HG03378 (cell line): ENCODE data around the gene SOWAHA.

Experiments
- ATAC-seq: cut with Tn5 transposase; IDR thresholded peaks from one replicate; pipeline ENCODE4 v1.9.1; 2021; ENCODE audit warnings: mild to moderate bottlenecking, moderate library complexity; ENCODE audit not compliant: unreplicated experiment

SOWAHA gene

DNA sequence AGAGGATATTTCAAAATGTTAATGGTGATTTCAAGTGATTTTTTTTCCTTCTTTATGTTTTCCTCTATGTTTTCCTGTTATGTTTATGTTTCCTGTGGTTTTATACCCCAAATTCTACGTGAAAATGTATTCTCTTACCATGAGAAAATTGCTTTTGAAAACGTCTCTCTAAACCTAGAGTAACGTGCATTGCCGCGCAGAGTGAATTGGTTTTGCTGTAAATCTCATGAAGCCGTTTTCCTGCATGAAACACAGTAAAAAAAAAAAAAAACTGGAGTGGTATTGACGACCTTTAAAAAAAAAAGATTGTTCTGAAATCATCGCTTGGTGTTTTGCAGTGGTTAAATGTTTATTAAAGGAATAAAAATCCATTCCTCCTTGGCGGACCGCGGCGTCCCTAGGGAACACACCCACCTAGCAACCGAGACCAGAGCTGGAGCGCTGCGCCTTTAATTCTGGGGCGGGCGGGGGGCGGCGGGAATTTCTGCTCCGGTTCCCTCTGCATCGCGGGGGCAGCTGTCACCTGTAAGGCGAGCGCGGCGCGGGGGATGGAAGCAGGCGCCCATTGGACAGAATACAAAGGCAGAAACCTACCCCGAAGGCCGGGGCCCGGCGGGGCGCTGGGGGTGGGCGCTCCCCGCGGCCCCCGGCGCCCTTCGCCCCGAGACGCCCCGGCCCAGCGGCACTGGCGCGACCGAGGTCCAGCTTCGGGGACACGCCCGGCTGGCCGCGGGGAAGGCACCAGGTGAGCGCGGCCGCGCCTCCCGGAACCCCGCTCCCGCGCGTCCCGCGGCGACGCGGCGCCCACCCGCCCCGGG, at the start of gene SOWAHA:
Gene SOWAHA (plus strand): TSS at position 522 of the 818 bp plus-strand sequence. CDS start 320 bp downstream, outside the sequence.
- ATAC-seq = no peak

DNA sequence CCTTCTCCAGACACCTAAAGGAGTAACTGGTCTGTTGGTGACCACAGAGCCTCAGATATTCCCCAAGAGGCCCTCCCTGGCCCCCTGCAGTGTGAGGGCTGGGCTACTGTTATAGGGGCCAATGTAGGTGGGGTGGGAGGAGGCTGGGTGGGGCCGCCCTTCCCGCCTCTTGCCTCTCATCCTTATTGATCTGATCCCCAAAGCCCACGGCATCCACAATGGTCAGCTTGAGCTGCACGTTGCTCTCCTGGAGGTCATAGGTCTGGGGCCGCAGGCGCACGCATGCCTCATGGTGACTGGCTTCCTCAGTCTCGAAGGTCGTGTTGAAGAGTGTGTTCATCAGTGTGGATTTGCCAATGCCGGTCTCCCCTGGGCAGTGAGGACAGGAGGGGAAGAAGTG, 49.1 kb upstream of the SOWAHA start:
- no peak for ATAC-seq

DNA sequence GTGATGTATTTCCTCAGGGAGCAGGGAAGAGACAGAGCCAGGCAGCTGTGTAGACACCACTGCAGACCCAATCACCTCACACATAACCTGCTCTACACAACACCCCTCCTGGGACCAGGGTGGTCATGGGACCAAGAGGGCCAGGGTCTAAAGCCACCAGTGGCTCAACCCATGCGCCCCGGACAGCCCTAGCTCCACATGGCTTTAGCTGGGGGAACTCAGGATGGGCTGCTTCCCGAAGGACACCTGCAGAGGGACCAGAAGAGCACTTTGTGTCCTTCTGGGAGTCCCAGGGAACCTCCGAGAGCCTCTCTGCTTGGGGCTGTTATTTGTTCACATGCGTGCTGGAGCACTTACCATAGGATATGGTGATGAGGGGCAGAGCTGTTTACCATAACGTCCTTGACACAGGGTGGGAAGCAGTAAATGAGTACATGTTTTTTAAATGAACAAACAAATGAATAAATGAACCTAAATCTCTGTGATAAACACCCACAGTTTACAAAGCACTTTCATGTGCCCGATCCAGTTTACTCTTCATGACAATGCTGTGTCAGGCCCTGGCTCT, 48.3 kb upstream of the SOWAHA start:
- ATAC-seq = no peak

DNA sequence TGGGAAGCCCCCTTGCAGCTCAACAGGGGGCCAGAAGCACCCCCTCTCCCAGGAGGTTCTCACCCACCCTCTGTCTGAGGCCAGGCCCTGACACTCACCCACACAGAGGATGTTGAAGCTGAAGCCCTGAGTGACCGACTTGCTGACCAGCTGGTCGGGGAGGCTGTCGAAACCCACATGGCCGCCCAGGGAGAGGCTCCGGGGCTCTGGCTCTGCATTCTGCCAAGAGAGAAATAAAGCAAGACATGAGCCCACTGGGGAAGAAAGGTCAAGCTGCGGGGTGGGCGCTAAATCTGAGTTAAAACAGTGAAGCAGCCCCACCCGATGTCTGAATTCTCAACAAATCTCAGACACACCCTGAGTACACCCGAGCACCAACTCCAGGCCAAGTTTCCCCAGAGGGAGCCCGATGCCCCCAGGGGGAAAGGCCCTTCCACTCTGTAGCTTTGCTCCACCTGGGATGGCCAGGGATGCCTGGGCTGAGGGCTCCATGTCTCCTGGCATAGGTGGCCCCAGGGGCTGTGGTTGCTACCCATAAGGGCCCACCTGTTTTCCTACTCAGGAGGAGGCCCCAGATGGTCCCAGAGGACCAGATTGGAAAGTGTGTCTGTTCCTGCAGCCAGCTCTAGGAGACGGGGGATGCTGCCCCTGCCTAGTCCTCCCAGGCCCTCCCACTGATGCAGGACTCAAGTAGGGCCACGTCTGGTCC, 47.6 kb upstream of the SOWAHA start:
- no peak for ATAC-seq

DNA sequence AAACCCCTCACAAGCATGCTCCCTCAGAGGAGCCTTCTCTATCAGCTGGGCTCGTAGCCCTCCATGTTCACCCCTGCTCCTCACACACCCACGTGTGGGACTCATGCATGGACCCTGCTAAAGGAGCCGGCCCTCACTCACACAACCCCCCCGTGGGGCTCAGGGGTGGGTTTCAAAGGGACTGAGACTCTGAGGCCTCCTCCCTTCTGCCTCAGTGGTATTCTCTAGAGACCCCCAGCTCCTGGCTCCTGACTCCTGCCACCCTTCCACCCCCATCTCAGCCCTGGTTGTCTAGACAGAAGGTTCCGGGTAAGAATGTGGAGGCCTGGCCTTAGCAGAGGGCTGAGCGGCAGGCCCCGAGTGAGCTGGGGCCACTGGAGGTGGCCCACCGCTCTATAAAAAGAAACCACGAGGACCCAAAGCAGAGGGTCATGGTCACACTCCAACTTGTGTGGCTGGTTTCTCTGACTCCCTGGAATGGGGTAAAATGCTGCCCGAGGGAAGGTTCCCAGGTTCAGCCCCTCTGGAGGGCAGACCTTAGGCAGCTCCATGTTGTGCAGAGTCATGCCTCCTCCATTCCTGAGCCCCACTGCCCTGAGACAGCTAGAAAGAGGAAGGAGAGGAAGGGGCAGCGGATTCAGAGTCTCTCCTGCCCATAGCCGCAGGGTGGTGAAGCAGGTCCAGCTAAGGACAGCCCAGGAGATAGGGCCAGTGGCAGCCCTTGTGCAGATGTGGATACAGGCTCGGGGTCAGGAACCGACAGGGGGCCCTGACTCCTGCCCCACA, 46.9 kb upstream of the SOWAHA start:
- ATAC-seq = no peak

DNA sequence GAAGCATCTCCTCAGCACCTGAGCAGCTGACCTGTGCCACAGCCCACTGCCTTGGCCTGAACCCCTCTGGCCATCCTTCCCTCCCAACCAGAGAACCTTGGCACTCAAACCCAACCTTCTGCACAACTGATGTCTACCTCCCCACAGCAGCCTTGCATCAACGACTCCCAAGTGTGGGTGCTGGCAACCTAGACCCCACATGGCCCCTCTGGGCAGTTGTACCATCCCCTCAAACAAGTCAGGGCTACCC, 46.4 kb upstream of the SOWAHA start:
- no peak for ATAC-seq

DNA sequence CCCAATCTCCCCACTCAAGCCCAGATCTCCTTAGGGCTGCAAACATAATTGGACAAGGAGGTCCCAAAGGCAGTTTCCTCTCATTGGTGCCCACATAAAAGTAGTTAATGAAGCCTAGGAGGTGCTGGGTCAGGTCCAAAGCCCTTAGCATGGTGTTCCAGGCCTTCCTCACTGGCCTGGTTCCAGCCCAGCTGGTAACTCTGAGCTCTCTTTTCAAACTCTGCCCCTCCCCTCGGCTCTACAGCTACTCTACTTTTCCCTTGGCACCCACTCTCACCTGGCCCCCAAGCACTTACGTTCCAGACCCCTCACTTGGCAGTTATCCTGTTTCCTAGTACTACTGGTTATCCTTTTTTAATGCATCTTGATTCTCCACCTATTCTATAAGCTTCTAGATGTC, 46.0 kb upstream of the SOWAHA start:
- no peak for ATAC-seq

DNA sequence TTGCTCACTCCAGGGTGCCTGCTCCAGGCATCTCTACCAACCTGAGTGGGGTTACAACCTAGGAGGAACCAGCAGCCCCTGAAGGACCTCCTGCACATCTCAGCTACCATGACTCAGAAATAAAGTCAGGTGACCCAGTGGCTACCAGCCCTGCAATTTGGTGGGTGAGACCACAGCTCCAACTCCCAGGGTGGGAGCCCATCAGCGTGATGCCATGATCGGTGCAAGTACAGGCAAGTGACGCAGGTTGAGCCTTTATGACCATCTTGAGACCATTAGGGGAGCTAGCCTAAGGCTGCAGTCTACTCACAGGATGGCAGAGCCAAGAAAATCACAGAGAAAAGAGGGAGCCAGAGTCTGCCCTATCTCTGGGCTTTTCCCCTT, 44.6 kb upstream of the SOWAHA start:
- no peak for ATAC-seq

DNA sequence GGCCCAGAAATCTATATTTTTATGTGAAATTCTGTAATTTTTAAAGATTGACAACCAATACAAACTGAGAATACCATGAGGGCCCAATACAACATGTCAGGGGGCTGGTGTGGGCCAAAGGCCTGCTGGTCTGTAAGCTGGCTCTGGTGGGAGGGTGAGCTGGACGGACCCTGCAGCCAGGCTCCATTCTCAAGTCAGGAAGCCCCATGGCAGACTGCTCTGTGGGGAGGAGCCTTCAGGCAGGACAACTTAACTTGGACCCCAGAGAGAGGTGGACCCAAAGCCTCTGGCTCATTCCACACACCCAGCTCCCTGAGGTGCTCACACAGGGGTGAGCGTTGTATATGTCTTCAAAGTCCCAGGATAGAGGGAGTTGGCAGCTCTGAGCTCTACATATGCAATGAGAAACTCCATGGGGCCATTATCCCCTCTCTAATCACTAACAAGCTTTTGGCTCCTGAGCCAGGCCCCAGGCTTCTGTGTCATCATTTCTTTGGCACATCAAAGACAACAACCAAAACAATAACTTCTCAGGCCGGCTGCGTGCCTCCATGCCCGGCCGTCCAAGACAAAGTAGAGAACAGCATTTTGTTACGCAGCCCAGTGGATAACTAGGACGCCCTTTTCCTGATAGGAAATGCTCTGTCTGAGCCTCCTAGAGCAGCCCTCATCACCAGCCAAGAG, 42.5 kb upstream of the SOWAHA start:
- no peak for ATAC-seq

DNA sequence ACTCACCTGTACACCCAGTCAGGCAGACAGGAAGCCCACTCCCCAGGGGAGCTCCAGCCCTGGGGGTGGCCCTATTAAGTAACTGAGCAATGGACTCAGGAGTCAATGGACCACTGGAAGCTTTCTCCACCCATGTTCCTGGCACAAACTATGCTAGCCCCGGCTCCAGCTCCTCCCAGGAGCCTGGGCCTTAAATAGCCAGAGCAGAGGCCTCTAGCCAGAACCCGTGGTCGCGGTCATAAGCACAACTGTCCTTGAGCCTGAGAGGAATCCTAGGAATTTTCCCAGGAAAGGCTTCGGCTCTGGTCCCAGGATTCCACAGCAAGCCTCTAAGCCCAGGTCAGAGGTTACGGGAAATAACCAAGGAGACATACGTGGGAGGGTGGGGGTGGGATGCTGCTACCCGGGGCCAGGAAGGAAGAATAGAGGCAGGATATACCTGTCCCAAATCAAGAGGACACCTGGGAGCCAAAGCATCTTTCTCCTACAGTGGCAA, 41.6 kb upstream of the SOWAHA start:
- ATAC-seq = no peak

DNA sequence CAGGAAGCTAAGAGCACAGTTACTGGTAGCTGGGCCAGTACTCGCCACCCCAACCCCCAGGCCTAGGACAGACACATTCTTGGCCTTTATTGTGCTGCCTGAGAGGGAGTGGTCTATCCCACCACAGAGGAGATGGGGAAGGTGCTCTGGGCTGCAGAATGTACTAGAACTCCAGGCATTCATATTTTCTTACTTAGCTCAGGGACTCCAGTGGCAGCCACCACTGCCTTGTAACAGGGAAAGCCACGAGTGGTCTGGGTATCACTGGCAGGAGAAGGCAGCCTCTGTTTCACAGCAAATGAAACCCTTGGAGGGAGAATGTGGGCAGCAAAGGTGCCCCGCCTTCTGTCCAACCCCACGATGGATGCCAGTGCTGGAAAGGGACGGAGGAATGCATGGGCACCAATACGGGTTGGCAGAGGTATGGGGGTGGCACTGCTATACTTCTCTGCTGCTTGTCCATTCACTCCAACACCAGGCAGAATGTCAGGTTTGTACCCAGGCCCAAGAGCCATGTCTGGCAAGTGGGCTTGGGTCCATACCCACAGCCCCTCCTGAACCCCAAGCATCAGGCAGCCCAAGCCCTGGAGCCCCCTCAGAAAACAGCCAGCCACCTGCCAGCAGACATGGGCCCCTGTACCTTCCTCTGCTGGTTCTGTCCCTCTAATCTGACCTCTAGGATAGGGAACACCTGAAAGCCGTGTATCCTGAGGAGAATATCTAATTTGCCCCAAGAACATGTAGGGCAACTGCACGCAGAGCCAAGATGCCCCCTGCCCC, 40.6 kb upstream of the SOWAHA start:
- ATAC-seq = no peak

DNA sequence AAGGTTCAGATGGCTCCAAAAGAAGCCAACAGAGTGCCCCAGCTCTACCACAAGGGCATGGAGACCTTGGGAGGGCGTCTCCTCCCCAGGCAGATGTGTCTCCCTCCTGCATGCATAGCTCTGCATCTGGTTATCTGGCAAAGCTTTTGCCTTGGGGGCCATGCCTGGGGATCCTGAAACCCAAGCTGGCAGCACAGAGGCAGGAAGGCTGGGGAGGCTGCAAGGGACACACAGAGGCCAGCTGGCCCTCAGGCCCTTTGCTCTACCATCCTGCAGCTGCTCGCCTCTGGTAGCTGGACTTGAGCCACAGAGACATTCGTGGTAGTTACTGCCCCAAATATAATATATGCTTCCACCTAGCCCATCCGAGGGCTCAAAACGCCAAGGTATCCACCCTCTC, 40.0 kb upstream of the SOWAHA start:
- no peak for ATAC-seq

DNA sequence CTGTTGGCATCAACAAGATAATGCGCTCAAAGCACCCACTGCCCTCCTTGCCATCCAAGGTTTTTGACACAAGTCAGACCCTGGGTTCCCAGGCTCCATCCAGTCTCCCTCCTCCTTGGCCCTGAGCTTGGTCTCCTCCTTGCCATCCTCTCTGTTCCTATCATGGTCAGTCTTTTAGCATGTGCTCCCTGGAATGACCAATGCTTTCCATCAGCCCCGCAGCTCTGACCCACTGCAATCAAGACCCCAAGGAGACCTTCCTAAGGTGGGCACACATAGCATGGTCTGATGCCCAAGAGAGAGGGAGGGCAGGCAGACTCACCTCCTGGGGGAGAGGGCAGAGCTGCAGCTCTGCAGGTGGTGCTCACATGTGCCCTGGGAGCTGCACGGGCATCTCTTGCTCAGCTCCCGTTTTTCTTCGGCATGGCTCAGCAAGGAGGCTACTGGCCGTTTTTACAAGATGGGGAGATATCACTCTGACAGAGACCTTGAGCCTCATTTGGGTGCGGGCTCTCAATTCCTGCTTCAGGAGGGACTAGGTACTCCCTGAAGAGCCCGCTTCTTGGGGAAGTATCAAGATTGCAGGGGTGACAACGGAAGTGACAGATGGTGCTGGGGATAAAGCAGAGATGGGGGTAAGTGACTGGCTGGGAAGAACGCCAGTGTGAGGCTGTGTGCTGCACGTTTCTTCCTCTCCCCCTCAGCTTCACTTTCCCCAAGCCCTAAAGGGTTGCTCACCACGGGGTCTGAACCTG, 39.3 kb upstream of the SOWAHA start:
- ATAC-seq = no peak

DNA sequence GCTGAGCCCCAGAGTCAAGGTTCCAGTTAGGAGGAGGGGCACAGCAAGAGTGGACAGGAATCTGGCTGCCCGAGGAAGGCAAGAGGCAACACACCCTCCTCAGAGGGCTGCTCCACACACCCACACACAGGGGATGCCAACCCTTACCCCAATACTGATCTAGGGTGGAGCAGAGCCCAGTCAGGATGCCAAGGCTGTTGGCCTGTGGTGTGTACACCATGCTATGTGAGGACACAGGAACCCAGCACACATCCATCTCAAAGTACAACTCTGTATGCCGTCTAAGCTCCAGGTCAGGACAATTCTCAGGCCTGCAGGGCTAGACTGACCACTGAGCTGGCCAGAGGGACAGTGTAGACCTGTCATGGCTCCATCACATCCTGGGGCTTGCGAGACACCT, 38.7 kb upstream of the SOWAHA start:
- no peak for ATAC-seq

DNA sequence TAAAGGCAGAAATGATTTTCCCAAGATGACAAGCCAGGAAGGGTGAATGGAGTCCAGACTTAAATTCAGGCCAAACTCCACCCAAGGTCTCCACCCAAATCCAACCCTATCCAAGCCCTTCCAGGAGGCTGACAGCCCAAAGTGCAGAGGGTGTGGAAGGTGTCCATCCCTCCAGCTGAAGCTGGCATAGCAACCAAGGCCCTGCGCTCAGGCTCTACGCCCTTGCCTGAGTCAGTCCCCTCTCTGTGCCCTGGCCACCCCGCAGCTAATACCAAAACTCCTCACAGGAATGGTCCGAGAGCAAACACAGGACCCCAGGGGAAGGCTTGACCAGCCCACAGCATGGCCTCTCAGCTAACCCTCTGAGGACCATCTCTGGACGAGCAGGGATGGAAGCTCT, 38.2 kb upstream of the SOWAHA start:
- ATAC-seq = no peak

DNA sequence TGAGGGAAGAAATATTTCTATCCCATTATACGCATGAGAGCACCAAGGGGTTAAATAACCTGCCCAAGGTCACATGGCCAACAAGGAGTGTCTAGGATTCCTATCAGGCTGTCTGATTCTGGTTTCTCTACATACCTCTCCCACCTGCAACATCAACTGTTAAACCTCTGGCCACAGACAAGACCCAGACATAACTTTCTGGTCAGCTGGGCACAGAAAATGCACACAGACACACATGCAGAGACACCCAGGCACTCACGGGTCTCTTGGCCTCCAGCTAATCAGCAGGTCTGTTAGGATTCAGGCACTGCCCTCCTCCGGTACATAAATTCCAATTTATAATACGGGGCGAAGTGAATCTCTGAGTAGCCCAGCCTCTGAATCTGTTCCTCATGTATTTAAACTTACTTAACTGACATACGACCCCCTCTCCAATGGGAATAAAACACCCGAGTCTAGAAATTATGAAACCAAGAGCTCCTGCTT, 37.6 kb upstream of the SOWAHA start:
- ATAC-seq = no peak

DNA sequence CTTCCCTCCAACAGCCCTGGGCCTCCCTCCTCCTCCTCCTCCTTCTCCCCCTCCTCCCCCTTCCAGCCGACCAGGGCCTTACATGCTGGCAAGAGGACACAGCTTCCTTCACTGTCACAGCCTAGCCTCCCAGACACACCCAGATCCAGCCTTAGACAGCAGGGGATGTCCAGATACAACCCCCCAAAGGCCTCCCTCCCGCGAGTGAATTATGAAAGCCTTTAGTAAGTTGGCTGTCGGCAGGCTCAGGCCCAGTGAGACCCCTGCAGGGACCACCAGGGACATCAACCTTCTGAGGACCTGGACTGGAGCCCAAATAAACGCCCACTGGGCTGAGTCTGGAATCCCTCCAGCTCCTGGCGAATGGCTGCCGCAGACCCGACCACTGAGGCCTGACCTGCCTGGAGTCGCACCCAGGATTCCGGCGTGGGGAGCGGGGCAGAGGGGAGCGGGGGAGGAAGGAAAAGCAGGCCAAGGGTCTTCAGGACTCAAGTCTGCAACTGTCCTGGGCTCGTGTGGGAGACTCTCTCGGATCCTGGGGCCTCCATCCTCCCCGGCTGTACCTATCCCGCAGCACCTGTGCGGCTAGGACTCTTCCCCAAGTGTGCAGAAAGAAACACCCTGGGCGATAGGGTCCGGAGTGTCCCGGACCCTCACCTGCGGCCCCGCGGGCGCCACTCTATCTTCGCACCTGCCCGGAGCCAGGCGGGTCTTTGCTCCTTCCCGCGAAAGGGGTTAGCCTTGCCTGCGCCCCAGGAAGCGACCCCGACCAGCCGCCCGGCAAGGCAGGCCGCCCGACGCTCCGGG, 36.8 kb upstream of the SOWAHA start:
- ATAC-seq = no peak

DNA sequence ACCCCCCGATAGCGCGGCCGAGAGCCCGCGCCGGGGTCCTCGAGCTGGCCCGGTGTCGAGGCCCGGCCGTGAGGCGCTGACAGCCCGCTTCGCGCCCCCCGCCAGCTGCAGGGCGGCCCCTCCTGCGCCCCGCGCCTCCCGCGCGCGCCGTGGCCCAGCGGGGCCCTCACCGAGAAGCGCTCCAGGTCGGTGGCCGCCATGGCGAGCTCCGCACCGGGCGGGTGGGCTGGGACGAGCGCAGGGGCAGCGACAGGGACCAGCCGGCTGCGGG, 36.2 kb upstream of the SOWAHA start:
- no peak for ATAC-seq
